Neural cell (in vitro differentiated cells): Measurements from ENCODE around the gene STYXL1.

Experiments used
- MXI1 ChIP-seq: fragments of 450-650 bp; conservative IDR thresholded peaks from 2 replicates; pipeline ENCODE4 v1.6.1; 2014; ENCODE audit warnings: antibody characterized with exemption, mild to moderate bottlenecking; ENCODE audit not compliant: poor library complexity, severe bottlenecking
- POLR2AphosphoS5 ChIP-seq: IDR thresholded peaks from 2 replicates; pipeline ENCODE4 v1.6.1; 2012
- RAD21 ChIP-seq: fragments of 450-650 bp; conservative IDR thresholded peaks from 2 replicates; pipeline ENCODE4 v1.6.1; 2014; ENCODE audit warnings: antibody characterized with exemption, mild to moderate bottlenecking, moderate library complexity
- TF ChIP-seq, protein P1 (sequence below): fragments of 450-650 bp; IDR thresholded peaks from 2 replicates; pipeline ENCODE4 v1.5.1; 2014; ENCODE audit warnings: antibody characterized with exemption, mild to moderate bottlenecking, moderate library complexity; ENCODE audit not compliant: poor library complexity, severe bottlenecking
- TF ChIP-seq, protein P2 (sequence below): IDR thresholded peaks from 2 replicates; pipeline ENCODE4 v1.6.1; 2012; ENCODE audit warnings: borderline replicate concordance

DNA sequence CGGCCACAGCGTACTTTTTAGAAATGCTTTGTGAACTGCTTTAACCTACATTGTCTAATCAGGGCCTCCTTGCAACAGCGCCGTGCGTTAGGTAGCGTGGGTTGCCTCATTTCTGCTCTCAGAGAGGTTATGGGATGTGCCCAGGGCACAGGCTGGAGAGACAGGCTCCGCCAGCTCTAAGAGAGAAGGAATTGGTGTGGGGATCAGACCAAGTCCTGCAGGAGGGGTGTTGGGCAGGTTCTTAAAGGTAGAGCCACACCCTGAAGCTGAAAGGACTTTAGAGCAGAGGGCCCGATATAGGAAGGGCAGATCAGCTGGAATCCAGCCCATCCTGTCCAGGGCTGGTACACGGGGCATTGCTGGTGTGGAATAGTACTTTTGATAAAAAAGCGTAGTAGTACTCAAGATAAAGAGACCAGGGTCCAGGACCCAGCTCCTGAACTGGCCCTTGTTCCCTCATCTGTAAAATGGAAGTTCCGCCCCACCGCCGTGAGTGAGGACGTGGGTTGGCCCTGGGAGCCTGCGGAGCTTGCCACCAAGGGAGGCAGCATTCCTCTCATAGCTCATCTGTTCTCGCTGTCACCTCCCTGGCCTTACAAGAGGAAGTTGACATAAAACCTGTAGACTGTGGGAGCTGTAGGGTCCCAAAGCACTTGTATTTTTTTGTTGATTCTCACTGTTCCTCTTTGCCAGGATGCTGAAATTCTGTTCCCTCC, 90.6 kb downstream of the STYXL1 start:
- TF ChIP-seq POLR2AphosphoS5 (no peak), RAD21 (no peak), MXI1 (no peak)
- TF ChIP-seq, protein P1, sequence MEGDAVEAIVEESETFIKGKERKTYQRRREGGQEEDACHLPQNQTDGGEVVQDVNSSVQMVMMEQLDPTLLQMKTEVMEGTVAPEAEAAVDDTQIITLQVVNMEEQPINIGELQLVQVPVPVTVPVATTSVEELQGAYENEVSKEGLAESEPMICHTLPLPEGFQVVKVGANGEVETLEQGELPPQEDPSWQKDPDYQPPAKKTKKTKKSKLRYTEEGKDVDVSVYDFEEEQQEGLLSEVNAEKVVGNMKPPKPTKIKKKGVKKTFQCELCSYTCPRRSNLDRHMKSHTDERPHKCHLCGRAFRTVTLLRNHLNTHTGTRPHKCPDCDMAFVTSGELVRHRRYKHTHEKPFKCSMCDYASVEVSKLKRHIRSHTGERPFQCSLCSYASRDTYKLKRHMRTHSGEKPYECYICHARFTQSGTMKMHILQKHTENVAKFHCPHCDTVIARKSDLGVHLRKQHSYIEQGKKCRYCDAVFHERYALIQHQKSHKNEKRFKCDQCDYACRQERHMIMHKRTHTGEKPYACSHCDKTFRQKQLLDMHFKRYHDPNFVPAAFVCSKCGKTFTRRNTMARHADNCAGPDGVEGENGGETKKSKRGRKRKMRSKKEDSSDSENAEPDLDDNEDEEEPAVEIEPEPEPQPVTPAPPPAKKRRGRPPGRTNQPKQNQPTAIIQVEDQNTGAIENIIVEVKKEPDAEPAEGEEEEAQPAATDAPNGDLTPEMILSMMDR = no peak
- TF ChIP-seq, protein P2, sequence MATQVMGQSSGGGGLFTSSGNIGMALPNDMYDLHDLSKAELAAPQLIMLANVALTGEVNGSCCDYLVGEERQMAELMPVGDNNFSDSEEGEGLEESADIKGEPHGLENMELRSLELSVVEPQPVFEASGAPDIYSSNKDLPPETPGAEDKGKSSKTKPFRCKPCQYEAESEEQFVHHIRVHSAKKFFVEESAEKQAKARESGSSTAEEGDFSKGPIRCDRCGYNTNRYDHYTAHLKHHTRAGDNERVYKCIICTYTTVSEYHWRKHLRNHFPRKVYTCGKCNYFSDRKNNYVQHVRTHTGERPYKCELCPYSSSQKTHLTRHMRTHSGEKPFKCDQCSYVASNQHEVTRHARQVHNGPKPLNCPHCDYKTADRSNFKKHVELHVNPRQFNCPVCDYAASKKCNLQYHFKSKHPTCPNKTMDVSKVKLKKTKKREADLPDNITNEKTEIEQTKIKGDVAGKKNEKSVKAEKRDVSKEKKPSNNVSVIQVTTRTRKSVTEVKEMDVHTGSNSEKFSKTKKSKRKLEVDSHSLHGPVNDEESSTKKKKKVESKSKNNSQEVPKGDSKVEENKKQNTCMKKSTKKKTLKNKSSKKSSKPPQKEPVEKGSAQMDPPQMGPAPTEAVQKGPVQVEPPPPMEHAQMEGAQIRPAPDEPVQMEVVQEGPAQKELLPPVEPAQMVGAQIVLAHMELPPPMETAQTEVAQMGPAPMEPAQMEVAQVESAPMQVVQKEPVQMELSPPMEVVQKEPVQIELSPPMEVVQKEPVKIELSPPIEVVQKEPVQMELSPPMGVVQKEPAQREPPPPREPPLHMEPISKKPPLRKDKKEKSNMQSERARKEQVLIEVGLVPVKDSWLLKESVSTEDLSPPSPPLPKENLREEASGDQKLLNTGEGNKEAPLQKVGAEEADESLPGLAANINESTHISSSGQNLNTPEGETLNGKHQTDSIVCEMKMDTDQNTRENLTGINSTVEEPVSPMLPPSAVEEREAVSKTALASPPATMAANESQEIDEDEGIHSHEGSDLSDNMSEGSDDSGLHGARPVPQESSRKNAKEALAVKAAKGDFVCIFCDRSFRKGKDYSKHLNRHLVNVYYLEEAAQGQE = no peak
